AG08396 (cell line): ENCODE results near the gene ZC3H12D.
"Not testable (repeated sequence)": the region's sequence is repeated elsewhere in the genome, so short reads cannot be mapped to it uniquely, and the experiment has no call there.

Experiments used
- DNase-seq: peaks from one replicate; pipeline ENCODE4 v3.0.0; 2012; ENCODE audit warnings: low spot score, mixed read lengths

Gene ZC3H12D

DNA sequence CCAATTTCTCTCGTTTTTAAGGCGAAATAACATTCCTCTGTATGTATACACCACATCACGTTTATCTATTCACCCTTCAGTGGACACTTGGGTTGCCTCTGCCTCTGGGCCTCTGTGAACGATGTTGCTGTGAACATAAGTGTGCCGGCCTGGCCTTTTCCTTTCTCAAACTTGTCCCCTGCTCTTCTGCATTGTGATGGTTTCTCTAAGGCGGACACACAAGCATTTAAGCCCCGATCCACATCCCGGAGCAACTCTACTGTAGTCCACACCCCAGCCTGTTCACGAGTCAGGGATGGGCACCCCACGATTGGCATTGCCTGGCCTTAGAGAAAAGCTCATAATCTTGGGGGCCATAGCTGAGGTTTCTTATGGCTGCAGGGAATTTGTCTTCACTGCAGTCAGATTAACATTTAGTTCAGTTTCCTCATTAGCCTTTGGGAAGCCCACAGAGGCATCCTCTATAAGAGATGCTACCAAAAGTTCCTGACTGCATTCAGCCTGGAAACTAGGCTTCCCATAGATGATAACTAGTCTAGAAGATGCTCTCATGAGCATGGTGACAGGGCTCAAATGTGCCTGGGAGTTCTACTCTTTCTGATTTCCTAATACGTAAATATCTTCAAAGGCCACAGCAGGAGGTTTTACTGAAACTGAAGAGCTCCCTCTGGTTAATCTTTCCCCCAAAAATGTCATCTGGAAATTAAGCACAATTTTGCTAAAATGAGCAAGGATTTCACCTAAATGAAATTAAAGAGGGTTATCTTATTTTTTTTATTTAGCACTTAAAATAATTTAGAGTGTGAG, 762 bp downstream of the ZC3H12D start:
- DNase-seq = no peak

DNA sequence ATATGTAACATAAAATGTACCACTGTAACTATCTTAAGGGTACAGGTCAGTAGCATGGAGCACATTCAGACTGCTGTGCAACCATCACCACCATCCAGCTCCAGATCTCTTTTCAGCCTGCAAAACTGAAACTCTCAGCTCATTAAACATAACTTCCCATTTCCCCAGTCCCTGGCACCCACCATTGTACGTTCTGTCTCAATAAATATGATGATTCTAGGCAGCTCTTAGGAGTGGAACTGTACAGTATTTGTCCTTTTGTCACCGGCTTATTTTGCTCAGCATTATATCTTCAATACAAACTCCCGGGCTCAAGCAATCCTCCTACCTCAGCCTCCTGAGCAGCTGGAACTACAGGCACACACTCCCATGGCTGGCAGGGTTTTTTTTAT, 1.5 kb downstream of the ZC3H12D start:
- DNase-seq = no peak

- no peak for DNase-seq
These were observed 2.1 kb downstream of the ZC3H12D start for GRCh38 chr6:149482545-149483333.

DNA sequence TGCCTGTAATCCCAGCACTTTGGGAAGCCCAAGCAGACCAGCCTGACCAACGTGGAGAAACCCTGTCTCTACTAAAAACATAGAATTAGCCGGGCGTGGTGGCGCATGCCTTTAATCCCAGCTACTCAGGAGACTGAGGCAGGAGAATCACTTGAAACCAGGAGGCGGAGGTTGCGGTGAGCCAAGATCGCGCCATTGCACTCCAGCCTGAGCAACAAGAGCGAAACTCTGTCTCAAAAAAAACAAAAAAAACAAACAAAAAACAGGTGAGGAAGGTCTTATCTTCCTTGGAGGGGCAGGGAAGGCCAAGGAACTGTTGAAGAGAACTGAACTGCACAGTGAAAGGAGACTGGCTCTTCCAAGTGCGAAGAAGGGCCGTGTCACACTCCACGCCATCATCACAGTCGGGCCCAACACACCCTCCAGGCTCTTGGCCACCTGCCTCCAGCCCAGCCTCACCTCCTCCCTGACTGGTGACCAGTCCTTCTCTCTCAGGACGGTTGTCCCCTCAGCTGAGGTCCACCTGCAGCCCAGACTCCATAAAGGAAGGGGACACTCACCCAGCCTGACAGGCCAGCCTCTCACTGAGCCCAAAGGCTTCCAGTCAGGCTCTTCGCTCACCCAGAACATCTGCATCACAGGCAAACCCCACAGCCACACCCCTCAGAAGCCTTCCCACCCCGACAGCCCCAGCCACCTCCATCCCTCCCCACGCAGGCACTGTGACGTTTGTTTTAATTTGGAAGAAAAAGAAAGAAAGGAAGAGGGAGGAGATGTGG, 4.1 kb downstream of the ZC3H12D start:
- no peak for DNase-seq

GRCh38 chr6:149478631-149479314, 6.0 kb downstream of the ZC3H12D start:
- DNase-seq = no peak

- DNase-seq = no peak
These were observed 7.3 kb downstream of the ZC3H12D start for GRCh38 chr6:149477544-149477943.

GRCh38 chr6:149476789-149477455, 7.9 kb downstream of the ZC3H12D start:
- no peak for DNase-seq

DNA sequence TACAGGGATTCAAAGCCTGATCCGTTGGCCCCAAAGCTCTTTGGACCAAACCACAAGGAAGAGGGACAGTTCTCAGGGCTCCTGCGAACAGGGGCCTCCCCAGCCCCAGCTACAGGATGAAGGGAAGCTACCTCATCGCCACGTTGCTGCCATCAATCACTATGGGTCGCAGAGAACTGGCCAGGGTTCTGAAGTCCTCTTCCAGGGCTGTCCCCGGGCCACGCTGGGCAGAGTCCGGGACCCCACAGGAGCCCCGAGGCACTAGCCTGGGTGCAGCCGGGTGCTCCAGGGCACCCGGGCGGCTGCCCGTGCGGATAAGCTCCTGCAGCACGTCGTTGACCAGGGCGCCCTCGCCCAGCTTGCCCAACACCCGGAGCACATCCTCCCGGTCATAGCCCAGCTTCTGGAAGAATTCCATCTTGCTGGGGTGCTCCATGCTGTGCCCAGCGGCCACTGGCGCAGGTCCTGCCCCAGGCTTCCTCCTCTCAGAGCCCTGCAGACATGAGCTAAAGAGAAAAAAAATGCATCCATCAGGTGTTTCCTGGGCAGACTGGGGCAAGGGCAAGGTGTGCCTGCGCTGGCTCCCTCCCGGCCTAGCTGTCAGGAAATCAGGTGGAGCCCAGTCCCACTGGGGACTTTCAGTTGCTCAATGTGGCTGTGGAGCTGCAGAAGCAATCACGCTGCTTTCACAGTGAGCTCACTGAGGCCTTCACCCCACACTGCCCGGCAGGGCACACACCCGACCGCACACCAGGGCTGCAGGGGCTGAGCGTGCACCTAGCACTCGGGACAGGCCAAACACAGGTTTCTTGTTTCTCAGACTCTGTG, 10.5 kb downstream of the ZC3H12D start:
- no peak for DNase-seq

DNA sequence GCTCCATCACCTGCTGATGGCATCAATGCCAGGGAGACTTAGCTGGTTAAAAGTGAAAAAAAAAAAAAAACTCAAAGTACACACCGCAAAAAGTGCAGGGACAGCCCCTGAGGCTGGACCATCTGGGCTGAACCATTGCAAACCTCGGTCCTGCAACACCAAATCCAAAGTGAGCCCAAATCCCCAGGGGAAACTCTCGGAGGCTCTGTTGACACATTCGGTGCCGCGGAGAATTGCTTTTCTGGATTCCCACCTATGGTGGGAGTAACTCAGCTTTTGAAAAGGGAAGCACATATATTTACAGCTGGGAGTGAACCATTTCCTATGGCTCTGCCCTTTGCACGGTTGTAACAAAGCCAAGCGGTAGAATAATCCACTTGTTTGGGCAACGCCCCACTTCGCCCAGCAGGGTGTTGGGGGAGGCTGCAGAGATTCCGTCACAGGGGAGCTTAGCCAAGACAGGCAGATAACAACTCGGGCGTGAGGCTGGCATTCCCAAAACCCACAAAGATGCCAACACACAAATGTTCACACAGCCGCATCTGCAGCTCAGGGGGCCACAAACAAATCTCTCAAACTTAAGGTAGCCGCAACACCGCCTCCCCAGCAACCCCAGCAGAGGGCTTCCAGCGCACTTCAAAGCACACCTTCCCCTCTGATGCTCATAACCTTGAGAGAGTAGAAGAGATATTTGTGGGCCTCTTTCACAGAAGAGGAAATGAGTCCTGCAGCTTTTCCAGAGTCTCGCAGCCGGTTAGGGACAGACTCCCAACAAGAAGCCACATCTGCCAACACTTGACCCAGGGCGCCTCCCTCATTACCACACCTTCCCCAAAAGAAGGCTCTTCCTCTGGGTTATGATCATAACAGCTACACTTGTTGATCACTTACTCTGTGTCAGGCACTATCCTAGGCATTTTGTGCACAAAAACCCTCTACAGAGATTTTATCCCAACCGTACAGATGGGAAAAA, 11.4 kb downstream of the ZC3H12D start:
- DNase-seq = no peak

DNA sequence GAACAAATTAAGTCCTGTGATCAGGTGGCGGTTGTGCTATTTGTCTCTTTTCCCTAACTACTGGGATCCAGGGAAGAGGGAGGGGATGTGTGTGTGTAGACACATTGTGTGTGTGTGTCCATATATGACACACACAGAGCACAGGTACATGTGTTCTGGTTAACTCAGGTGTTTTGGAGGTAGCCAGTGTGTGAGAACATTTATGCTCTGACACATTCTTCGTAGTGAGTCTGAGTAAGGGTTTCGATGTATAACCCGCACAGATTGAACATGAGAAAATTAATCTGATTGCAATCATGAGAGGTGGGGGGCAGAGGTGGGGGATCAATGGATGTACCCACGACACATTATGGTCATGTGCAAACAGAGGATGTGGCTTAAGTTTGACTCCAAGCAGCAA, 12.6 kb downstream of the ZC3H12D start:
- no peak for DNase-seq

DNA sequence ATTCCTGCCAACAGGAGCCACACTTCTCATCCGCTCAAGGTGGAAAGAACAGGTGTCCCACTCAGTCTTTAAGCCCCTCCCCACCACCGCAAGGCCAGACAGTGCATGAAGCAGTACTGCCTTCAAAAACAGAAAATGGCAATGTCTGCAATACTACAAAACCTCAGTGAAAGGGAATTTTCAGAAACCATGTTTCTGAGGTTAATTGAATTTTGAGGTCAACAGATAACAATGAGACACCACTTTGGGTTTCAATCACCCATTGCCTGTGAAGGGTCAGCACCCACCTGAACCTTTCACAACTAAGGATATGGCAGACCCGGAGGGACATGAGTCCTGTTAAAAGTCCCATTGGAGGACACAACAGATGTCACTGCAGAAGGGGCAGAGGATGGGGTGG, 13.0 kb downstream of the ZC3H12D start:
- no peak for DNase-seq

- DNase-seq = no peak
These were observed 13.9 kb downstream of the ZC3H12D start for GRCh38 chr6:149470948-149471347.

DNA sequence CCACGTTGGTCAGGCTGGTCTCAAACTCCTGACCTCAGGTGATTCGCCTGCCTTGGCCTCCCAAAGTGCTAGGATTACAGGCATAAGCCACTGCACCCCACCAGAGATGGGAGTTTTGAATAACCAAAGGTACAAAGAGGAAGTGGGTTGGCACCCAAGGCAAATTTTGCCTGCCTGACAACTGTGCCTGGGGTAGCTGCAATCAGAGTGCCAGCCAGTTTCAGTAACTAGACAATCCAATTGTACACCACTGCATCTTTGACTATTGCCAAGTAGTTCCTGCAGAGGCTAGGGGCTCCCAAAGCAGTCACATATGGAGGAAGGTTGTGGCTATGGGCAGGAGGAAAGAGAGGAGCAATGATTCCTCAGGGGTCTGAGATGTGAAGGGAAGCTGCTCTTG, 16.6 kb downstream of the ZC3H12D start:
- DNase-seq = no peak

- no peak for DNase-seq
These were observed 17.5 kb downstream of the ZC3H12D start for GRCh38 chr6:149467265-149467664.

DNA sequence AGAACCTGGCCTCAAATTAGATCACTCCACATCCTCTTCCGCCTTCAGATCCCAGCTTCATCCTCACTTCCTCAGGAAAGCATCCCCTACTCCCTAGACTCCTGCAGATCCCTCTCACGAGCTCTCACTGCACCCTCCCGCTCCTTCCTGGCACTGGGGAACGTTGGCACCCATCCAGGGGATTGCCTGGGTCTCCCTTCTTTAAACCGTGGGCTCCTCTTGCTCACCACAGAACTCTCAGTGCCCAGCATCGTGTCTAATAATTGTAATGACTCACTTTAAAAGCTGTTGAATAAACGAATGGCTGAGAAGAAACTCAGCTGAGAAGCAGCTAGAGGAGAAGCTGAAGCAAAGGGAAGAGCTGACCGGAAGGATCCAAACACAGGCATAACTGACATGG, 20.4 kb downstream of the ZC3H12D start:
- no peak for DNase-seq

DNA sequence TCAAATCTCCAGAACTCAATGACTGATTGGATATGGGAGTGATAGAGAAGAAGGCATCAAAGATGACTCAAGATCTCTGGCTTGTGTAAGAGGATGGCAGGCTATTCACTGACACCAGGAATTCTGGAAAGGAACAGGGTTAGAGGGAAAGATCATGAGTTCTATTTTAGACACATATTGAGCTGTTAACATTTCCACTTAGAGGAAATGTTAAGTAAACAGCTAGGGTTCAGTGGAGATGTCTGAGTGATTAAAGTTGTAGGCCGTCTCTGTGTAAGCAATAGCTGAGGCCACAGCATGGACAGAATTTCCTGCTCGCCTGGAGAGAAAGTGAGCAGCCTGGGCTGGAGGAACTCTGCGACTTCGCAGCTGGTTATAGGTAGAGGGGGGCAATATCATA, 21.0 kb downstream of the ZC3H12D start:
- DNase-seq = no peak

DNA sequence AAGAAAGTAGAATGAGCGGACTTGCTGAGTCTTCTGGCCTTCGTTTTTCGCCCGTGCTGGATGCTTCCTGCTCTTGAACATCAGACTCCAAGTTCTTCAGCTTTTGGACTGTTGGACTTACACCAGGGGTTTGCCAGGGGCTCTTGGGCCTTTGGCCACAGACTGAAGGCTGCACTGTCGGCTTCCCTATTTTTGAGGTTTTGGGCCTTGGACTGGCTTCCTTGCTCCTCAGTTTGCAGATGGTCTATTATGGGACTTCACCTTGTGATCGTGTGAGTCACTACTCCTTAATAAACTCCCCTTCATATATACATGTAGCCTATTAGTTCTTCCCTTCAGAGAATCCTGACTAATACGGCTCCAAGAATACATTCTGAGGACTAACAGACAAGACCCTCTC, 22.1 kb downstream of the ZC3H12D start:
- DNase-seq = not testable (repeated sequence)

DNA sequence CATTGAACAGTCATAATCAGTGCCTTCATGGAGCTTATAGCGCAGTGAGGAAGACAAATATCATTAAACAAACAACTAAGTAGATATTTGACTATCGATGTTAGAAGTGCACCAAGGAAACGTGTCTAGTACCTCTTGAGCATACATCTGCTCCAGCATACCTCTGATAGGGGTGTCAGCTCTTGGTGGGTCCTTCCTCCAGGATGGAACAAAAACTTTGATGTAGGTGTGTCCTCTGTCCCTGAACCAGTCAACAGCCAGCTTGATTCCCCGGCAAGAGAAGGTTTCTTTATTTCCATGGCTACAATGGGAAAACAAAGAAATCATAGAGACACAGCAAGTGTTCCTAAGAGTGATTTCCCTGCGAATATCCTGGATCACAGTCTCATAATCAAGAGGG, 23.1 kb downstream of the ZC3H12D start:
- DNase-seq = no peak

DNA sequence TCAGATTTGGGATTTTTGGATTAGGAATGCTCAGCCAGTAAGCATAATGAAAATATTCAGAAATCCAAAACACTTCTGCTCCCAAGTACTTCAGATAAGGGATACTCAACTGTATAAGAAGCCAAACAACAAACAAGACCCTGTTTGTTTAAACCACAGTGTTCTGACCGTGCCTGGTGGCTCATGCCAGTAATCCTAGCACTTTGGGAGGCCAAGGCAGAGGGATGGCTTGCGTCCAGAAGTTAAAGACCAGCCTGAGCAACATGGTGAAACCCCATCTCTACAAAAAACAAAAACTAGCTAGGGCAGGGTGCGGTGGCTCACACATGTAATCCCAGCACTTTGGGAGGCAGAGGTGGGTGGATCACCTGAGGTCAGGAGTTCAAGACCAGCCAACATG, 24.6 kb downstream of the ZC3H12D start:
- DNase-seq = not testable (repeated sequence)
